ENCODE measurements around the gene SAMM50.
A peak's percentile ranks its signal among the peaks of the same experiment; 100 is the strongest.

SAMM50 gene

DNA sequence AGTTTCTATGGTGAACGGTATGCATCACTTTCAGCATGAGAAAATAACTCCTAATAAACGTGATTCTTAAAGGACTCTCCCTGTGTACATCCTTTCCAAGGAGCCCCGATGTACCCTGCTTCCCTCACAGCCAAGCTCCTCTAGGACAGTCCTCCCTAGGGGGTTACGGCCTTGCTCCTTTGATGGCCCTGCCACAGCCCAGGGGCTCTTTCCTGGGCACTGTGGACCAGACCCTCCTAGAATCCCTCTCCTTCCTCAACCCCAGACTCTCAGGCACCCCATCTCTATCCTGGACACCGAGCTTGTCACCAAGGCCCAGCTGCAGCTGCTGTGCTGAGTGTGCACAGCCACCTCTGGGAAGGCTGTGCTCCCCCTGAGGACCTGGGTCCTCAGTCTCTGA is 3.9 kb upstream of the SAMM50 start:
- no peak for DNase-seq
- no peaks in the 10 kb centered on the region; the same call in 1 of the 2 replicates for H3K9me3 ChIP-seq
- no peaks in the 10 kb centered on the region for H3K27me3 ChIP-seq
- no peaks in the 10 kb centered on the region for H3K36me3 ChIP-seq
- H3K4me1 ChIP-seq: 0 out of 2 replicates have a peak, but pooled peaks cover 5% of the 10 kb centered on the region
- no peak overlapping the region for H3K4me3 ChIP-seq (ENCODE audit: low read depth, low read length)
- TF ChIP-seq, protein P1, sequence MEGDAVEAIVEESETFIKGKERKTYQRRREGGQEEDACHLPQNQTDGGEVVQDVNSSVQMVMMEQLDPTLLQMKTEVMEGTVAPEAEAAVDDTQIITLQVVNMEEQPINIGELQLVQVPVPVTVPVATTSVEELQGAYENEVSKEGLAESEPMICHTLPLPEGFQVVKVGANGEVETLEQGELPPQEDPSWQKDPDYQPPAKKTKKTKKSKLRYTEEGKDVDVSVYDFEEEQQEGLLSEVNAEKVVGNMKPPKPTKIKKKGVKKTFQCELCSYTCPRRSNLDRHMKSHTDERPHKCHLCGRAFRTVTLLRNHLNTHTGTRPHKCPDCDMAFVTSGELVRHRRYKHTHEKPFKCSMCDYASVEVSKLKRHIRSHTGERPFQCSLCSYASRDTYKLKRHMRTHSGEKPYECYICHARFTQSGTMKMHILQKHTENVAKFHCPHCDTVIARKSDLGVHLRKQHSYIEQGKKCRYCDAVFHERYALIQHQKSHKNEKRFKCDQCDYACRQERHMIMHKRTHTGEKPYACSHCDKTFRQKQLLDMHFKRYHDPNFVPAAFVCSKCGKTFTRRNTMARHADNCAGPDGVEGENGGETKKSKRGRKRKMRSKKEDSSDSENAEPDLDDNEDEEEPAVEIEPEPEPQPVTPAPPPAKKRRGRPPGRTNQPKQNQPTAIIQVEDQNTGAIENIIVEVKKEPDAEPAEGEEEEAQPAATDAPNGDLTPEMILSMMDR (IDR thresholded peaks at IDR 0.05; ENCODE audit: low read depth, low read length): no peak

DNA sequence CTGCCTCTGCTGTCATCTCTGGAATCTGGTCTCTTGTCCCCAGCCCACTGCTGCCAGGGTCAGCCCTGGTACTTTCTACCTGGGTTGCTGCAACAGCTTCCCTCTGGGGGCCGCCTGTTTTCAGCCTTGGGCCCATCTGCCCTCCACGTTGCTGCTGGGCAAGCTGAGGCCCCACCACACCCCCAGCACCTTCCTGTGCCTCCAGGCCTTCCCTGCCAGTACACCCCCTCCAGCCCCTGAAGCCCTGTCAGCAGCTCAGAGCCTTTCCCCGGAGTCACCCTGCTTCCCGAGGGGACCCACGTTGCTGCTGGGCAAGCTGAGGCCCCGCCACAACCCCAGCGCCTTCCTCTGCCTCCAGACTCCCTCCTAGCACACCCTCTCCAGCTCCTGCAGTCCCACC is 3.3 kb upstream of the SAMM50 start:
- no peak overlapping the region for H3K4me3 ChIP-seq (ENCODE audit: low read depth, low read length)
- no peaks in the 10 kb centered on the region for H3K36me3 ChIP-seq
- TF ChIP-seq, protein P1 (IDR thresholded peaks at IDR 0.05; ENCODE audit: low read depth, low read length): no peak
- H3K9me3 ChIP-seq: no peaks in the 10 kb centered on the region; the same call in 1 of the 2 replicates
- 0 out of 2 replicates have a peak, but pooled peaks cover 5% of the 10 kb centered on the region for H3K4me1 ChIP-seq
- no peaks in the 10 kb centered on the region for H3K27me3 ChIP-seq
- no peak for DNase-seq

GRCh38 chr22:43953988-43954785 is 1.1 kb upstream of the SAMM50 start:
- TF ChIP-seq, protein P1 (IDR thresholded peaks at IDR 0.05; ENCODE audit: low read depth, low read length): no peak
- Histone ChIP-seq H3K27me3 (no peaks in the 10 kb centered on the region), H3K36me3 (no peaks in the 10 kb centered on the region), H3K4me3 (ENCODE audit: low read depth, low read length) (peak overlapping the region; percentile 95), H3K4me1 (0 out of 2 replicates have a peak, but pooled peaks cover 5% of the 10 kb centered on the region), H3K9me3 (no peaks in the 10 kb centered on the region; the same call in 1 of the 2 replicates)
- DNase-seq: no peak

DNA sequence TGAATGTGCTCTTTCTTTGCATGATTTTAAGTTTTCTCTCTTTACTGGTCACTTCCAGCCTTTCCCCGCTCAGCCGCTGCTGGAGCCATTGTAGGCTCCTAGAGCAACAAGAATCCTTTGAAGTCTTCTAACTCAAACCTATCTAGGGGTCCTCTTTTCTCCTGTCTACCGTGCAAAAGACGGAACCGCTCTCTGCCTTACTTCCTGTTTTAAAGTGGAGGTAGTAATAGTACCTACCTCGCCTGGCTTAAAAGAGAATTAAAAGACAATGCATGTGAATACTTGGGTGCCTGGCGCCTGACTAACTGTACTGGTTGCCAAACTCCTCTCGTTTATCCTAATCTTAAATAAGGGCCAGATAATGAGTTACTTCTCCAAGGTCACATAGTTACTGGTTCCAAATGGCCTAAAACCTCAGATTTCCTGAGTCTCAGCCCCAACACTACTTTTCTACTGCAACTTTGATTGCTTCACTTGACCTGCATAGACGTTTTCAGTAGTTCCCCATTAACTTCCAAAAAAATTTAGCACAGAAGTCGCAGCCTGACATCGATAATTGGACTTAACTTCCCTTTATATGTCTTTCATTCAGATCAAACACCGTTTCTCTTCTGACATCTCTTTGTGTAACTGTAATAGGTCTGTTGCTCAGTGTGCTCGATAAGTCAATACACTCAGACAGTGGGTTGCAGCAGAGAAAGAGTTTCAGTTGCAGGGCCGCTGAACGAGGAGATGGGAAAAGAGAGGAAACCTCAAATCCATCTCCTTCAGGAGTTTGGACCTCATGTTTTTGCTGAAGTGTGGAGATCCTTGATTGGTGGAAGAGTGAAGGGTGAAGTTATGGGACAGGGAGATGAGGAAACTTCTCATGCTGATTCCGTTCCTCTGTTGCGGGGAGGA is 891 bp downstream of the SAMM50 start:
- DNase-seq: no peak
- Histone ChIP-seq H3K36me3 (no peaks in the 10 kb centered on the region), H3K9me3 (no peaks in the 10 kb centered on the region; the same call in 1 of the 2 replicates), H3K27me3 (no peaks in the 10 kb centered on the region), H3K4me3 (ENCODE audit: low read depth, low read length) (peak overlapping the region; percentile 95), H3K4me1 (0 out of 2 replicates have a peak, but pooled peaks cover 5% of the 10 kb centered on the region)
- TF ChIP-seq, protein P1 (IDR thresholded peaks at IDR 0.05; ENCODE audit: low read depth, low read length): no peak

- Histone ChIP-seq H3K27me3 (no peaks in the 10 kb centered on the region), H3K36me3 (no peaks in the 10 kb centered on the region), H3K9me3 (no peaks in the 10 kb centered on the region; the same call in 1 of the 2 replicates), H3K4me3 (ENCODE audit: low read depth, low read length) (peak overlapping the region; percentile 95), H3K4me1 (0 out of 2 replicates have a peak, but pooled peaks cover 5% of the 10 kb centered on the region)
- no peak for DNase-seq
- TF ChIP-seq, protein P1 (IDR thresholded peaks at IDR 0.05; ENCODE audit: low read depth, low read length): no peak
Measured at GRCh38 chr22:43956805-43957463, 1.7 kb downstream of the SAMM50 start.

Data from BE2C (cell line).